ELF-1 (cell line): ENCODE measurements around the gene BORCS6.
"Not testable (repeated sequence)": the region's sequence is repeated elsewhere in the genome, so short reads cannot be mapped to it uniquely, and the experiment has no call there.

ENCODE experiments used
- DNase-seq: peaks from one replicate; pipeline ENCODE4 v3.0.0-alpha.2; 2016; ENCODE audit warnings: low read depth, low spot score

BORCS6 gene

DNA sequence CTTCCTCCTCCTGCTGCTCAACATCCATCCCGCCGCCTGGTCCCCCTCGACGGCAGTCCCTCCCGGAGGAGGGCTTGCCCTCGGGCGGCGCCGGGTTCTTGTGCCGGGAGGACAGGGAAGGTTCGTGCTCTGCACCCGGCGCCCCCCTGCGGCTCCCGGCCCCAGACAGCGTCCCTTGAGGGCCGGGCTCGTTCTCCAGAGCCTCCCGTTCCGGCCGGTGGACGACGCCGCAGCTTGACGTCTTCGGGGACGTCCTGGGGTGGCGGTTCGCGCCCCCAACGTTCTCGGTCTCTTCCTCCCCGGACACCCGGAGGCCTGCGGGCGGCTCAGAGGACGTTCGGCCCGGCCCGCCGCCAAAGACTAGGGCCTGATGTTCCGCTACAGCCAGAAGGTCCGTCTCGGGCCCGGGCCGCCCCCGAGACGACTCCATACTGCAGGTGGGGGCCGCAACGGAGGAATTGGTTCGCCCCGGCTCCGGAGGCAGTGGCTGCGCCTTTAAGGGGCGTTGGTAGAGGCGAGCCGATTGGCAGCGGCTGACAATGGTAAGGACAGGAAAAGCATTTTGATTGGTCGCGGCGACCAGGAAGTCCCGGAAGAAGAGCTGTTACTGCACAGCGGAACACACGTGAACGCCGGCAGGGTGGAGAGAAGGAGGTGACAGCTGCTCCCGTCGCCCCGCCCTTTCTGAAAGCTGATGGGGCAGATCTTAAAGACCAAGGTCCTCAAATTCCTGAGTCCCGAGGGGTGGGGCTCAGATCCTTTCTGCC lies at the start of gene BORCS6:
Gene BORCS6, minus strand, starts transcription at position 470 of the 767 bp plus-strand sequence. Its CDS starts 40 bp downstream, at position 430.
- peak; percentile 98 for DNase-seq

DNA sequence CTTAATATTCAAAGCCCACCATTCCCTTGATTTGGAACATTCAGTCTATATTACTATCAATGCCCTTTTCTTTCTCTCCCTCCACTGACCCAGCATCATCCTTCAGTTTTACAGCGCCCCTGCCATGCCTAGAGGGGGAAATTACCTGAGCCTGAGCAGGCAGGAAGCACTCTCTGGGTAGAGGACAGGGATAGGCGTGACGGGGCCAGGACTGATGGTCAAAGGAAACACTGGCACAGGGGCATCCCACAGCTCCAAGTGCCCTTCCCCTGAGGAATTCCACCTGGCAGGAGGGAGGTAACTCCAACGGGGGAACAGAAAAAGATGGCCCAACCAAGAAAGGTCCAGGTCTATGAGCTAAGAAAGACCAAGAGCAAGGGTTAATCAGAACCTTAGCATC lies 47.9 kb upstream of the BORCS6 start:
- DNase-seq = no peak

DNA sequence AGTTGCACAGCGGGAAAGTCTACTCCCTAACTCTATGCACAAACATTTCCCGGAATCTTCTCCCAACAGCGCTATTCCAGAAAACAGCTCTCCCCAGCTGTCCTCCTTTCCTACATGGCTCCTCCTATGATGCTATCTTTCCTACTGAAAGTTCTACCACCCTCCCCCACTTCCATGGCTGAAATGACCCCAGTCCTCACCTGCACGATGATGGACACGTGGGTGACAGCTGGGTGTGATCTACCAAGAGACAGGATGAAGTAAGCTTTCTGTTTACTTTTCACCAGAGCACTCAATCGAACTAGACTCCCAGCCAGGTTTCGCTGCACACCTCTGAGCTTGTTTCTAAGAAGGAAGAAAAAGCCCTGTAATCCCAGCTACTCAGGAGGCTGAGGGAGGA lies 47.2 kb upstream of the BORCS6 start:
- DNase-seq = no peak

DNA sequence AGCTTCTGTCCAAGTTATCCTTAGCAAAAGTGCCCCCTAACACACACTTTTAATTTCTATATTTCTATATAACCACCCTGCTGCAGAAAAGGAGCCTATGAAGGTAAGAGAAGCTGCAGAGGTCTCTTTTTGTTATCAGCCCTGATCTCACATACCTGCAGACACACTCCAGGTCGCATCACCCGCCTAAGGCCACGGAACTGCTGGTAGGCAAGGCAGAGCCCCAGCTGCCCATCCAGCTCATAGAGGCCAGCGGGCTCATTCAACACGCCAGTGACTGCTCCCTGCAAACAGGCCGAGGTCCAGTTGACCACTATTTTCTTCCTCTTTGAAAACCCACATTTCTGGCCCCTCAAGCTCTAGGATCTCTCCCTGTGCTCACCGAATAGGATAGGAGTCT lies 45.7 kb upstream of the BORCS6 start:
- DNase-seq = no peak

DNA sequence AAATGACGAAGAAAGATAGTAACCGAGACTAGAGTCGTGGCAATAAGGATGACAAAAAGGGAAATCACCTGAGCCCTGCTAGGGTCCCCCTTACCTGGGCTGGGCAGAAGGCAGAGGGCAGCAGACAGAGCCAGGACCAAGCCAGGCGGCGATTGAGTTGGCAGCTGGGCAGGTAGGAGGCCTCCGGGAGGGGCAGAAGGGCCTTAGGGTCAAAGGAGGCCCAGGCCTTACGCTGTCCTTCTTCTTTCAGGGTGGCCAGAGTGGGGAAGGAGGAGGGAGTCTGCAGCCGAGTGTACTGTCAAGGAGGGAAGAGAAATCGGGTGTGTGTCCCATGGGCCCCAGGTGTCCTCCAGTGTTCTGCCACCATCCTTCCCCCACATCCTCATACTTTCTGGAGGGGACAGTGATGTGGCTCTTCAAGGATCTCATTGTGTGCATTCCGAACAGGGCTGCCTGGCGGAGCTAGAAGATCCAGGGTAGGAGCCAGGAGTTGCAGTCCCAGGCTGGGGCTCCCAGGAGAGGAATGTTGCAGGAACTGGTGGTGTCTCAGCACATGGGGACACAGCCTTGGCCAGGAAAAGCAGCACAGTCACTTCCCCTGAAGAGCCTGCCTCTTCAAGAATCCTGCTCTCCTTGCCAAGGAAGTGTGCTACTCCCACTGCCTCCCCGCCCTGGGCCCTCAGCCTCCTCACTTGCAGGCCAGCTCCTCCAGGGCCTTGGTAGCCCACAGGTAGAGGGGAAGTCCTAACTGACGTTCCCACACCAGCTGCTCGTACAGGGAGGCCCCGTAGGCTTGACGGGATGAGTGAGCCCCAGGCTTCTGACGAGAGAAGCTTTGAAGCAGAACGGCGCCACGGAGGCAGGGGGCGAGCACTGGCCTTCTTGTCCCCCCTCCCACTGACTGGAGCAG lies 44.6 kb upstream of the BORCS6 start:
- no peak for DNase-seq

DNA sequence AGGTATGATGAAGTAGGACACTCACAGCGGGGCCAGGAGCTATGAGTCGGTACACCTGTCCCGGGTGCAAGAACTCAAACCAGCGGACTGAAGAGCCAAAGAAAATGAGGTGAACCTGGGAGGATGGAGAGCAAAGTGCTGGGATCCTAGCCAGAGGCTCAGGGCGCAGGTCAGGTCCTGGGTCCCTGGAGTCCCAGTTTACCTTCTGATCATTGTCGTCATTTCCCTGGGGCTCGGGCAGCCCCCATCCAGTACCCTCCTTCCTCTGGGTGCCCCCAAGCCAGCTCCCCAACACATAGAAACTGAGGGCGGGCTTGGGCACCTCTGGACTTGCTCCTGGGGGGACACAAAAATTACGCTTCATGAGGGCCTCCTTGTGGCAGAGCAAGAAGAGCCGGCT lies 41.7 kb upstream of the BORCS6 start:
- no peak for DNase-seq

- no peak for DNase-seq
These were observed 37.2 kb upstream of the BORCS6 start for GRCh38 chr17:8227238-8227581.

DNA sequence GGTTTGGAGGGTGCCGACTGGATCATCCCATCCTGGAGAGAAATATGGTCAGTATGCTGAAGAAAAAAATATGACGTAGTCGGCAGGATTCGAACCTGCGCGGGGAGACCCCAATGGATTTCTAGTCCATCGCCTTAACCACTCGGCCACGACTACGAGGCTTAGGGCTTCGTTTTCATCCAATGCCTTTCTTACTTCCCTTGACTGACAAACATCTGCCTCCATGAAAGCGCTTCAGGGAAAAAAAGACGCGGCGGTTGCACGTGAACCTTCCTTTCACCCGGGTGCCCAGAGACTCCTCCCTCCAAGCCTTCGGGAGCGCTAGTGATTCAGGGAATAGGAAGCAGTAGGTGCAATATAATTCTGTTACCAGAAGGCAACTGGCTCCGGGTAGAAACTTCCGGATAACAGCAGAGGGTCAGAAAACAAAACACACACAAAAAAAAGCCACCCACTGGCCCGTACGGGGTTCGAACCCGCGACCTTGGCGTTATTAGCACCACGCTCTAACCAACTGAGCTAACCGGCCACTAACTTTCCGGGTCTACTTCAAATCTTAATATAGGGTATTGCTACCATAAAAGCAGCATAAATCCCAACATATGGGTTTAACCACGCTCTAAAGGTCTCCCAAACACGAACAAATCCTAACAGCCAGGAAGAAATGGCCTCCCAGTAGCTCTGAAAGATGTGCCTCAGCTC lies 36.7 kb upstream of the BORCS6 start:
- DNase-seq = peak; percentile 97

DNA sequence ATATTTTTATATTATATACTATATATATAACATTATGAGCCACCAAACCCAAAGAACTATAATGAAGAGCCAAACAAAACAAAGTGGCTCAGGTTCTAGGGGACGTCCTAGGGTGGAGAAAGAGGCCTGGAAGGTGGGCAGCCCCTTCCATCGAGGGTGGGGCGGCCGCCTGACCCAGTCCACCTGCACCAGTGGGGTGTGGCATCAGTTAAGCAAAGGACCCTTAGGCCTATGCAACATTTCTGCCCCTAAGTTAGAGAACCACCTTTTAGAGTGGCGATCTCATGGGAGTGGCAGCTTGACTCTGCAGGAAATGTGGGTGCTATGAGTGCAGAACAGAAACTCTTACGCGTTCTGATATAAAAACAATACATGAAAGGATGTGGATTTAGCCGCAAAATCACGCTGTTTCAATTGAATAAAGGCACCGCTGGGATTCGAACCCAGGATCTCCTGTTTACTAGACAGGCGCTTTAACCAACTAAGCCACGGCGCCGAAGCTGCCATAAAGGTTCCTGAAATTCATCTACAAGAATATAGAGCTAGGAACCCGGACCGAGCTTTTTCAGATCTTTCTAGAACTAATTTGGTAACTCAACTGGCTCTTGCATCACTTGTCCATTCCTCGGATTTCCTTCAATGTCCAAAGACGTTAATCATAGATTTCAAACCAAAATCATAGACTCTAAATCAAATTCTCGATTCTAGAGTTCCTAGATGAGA lies 36.0 kb upstream of the BORCS6 start:
- peak; percentile 93 for DNase-seq

DNA sequence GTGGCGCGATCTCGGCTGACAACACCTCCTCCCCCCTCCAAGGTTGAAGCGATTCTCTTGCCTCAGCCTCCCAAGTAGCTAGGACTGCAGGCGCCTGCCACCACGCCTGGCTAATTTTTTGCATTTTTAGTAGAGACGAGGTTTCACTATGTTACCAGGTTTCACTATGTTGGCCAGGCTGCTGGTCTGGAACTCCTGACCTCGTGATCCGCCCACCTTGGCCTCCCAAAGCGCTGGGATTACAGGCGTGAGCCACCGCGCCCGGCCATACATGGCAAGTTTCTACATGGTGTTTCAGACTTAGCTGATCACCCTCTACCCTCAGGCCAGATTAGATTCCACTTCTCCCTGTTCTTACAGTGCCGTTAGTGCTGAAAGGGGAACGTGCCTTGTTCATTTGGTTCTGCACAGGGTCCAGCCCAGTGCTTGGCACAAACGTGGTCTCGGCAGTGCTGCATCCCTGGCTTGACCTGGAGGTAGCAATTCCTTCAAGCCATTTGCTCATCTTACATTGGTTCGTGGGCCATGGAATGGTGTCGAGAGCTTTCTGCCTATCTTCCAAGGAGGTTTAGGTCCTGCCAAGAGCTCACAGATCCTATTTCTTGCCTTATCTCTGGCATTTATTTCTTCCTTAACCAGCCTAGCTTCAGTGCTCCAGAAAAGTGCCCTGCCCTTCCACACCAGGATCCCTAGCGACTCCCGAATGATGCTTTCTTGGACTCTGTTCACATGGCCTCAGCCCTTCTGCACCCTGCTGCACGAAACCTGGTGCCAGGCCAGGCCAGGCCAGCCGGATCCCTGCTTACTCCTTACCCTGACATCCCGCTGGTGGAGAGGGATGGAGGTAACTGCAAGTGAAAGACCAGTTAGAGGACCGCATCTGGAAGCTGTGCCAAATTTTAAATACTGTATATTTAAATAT lies 35.2 kb upstream of the BORCS6 start:
- no peak for DNase-seq

DNA sequence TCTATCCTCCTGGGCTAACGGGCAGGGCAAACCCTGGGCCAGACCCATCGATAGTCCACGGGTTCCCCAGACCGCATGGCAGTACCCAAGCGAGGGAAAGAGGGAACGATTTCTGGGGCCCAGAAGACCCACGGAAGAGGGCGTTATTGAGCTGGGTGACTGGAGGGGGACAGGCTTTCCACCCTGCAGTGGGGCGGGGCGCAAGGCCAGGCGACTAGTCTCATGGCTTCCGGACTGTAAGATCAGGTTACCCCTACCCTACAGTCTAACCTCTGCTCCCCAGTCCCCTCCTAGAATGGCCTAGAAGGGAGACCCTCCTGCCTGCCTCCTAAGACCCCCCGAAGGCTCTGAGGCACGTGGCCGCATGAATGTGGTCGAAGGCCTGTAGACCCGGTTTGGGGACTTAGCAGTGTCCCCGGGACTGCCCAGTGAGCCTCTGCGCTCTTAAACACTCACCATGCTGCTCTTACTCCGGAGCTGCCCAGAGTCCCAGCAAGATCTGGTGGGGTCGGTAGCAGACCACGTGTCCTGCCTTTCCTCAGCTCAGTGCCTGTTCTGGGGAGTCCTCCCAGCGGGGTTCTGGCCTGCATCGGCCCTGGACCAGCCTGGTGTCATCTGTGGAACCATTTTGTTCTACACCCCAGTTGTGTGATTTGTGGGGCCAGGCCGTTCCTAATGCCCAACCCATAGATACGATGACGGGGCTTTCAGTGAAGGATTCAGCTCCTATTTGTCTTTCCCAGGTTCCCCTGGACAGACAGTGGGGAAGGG lies 33.6 kb upstream of the BORCS6 start:
- peak; percentile 83 for DNase-seq

DNA sequence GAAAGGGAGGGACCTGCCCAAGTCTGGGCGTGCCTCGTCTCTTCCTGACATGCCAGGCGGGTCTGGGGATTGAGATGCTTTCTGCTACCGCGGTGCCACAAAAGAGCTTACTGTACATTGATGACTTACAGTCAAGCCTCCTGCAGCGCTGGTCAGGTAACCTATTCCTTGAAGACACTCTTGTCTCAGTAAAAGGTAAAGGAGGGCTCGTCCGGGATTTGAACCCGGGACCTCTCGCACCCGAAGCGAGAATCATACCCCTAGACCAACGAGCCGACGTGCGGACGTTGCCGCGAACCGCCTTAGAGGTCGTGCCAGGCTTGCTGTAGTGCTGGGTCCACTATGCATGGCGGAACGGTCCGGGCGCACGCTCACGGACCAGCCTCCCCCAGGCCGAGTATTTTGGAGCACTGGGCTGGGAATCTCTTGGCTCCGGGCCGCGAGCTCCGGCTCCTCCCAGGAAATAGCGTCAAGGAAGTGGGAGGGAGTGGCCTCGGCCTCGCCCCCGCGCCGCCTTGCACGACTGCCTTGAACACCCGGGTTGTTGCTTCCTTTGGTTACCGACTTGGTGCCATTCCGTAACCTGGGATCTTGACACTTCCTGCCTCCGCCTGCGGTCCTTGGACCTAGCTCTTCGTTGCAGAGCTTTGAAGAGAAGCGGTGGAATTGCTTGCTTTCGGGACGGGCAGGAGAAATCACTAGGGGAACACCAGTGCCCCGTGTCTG lies 32.8 kb upstream of the BORCS6 start:
- DNase-seq = peak; percentile 99

GRCh38 chr17:8222380-8222629 lies 32.3 kb upstream of the BORCS6 start:
- no peak for DNase-seq

DNA sequence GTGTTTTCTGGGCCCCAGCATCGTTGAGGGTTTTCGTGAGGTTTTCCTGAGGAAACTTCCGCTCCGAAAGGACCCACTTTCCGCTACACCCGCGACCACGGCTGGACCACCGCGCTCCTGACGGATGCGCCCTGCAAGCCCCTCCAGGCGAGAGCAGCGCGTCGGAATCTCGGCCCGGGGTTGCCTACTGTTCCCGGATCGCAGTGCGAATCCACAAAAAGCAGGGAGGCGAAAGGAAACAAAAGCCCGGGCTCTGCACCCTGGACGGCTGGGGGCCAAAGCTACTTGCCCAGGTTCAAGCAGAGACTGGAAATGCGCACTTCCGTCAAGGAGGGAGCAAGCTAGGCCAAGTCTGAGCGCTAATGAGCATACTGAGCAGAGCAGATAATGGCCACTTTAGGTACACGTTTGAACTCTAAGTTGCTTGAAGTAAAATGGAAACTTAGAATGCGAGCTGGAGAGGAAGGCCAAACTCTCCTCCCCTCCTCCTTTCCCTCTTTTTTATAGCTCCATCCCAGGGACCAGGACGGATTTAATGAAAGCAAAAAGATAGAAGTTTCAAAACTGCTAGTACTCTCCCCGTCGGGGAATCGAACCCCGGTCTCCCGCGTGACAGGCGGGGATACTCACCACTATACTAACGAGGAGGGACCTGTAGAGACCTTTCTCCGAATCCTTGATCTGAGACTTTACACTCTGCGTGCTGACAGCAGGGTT lies 31.8 kb upstream of the BORCS6 start:
- DNase-seq = peak; percentile 97

- peak; percentile 97 for DNase-seq
These were observed 31.0 kb upstream of the BORCS6 start for GRCh38 chr17:8220783-8221662.

DNA sequence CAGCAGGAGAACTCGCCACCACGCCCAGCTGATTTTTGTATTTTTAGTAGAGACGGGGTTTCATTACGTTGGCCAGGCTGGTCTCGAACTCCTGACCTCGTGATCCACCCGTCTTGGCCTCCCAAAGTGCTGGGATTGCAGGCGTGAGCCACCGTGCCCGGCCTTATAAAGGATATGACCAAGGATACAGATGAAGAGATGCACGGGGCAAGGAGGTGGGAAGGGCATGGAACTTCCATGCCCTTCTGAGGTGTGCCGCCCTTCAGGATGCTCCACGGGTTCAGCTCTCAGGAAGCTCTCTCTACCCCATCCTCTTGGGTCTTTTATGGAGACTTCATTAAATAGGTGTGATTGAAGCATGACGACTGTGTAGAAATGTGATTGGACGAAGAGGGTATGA lies 24.0 kb upstream of the BORCS6 start:
- DNase-seq = not testable (repeated sequence)

GRCh38 chr17:8212312-8213180 lies 22.6 kb upstream of the BORCS6 start:
- DNase-seq = no peak
